Psoas muscle (tissue), 8 donors: ENCODE results near the gene RHOT2. TPM values are rescaled to one million over a fixed set of nuclear protein-coding genes. Genes with fewer than 3 reads are reported as not detected.

Experiments used
- ATAC-seq, 4 donors: fragments of 200-7000 bp; cut with Tn5 transposase; one replicate each; pipeline ENCODE4 v1.9.1; 2020; ENCODE audit warnings: moderate library complexity in 3 of 4, mild to moderate bottlenecking in 2 of 4
- DNase-seq, 2 donors: peaks; one replicate each; pipeline ENCODE4 v3.0.0-alpha.2; 2020
- H3K27ac ChIP-seq: fragments of 200-600 bp; one replicate; pipeline ENCODE4 v1.8.0; 2022
- H3K27me3 ChIP-seq, 3 donors: fragments of 200-600 bp in 1 of 3; one replicate each; pipeline versions ENCODE4 v1.6.1 to v1.8.0; 2013 to 2022; ENCODE audit warnings: low read length in 2 of 3, mild to moderate bottlenecking in 2 of 3, moderate library complexity in 1 of 3; ENCODE audit not compliant: insufficient read depth in 3 of 3
- H3K36me3 ChIP-seq, 2 donors: fragments of 200-600 bp in 1 of 2; one replicate each; pipeline versions ENCODE4 v1.6.1 to v1.8.0; 2013 to 2022; ENCODE audit warnings: low read depth in 1 of 2, mild to moderate bottlenecking in 1 of 2, moderate library complexity in 1 of 2; ENCODE audit not compliant: insufficient read depth in 1 of 2
- H3K4me1 ChIP-seq: fragments of 200-600 bp; one replicate; pipeline ENCODE4 v1.8.0; 2022
- H3K4me3 ChIP-seq: fragments of 200-600 bp; one replicate; pipeline ENCODE4 v1.8.0; 2022; ENCODE audit warnings: mild to moderate bottlenecking
- H3K9me3 ChIP-seq: fragments of 200-600 bp; one replicate; pipeline ENCODE4 v1.8.0; 2022
- WGBS, 3 donors: extraction: QIAGEN DNeasy Blood & Tissue Kit; methylation state at CpG; one replicate each; pipeline versions ENCODE4 v1.1.6 to v1.1.7; 2013; 5-methylcytosine and 5-hydroxymethylcytosine counted together
- intact Hi-C, 2 donors: fragments of 100-400 bp; cut with DNase I; formaldehyde crosslinking; loops; one replicate each; pipeline versions ENCODE4 v1.11.0 to v1.14.2; 2022
- polyA plus RNA-seq, 3 donors: library from polyadenylated mRNA; stranded (reverse); fragments of 200-250 nt; gene quantifications; one replicate each; pipeline ENCODE4 v1.2.3, GENCODE V29; 2013
- total RNA-seq, 4 donors: library from RNA; stranded (reverse); fragmentation: NEBNext Ultra II Directional in 2 of 4; extraction: Animal tissue kit (Norgen Biotek cat#: 25700) in 2 of 4; gene quantifications; one replicate each; pipeline versions ENCODE4 v1.2.1 to v1.2.4, GENCODE V29; 2021 to 2023
- TF ChIP-seq, protein P1 (sequence below): fragments of 200-600 bp; IDR thresholded peaks from one replicate; pipeline ENCODE4 v1.8.0; 2022; ENCODE audit warnings: antibody characterized with exemption
- donor health status: healthy with polysubstance abuse.
- donor health status: DM: no; HTN: no; CAD: no; lungs with moderate emphysema.
- donor health status: Bipolar disorder and iron deficiency.
- donor health status: healthy.
- donor health status: DM: yes; HTN: yes; CAD: no.
- donor health status: DM: no; HTN: no; CAD: no.
- donor health status: DM: no; HTN: no; CAD: no.
- donor health status: DM: yes; HTN: yes; CAD: no.

The RHOT2 gene
- total and polyA plus RNA-seq, 7 donors: 38.8 to 75.8 (median 52.3) TPM

DNA sequence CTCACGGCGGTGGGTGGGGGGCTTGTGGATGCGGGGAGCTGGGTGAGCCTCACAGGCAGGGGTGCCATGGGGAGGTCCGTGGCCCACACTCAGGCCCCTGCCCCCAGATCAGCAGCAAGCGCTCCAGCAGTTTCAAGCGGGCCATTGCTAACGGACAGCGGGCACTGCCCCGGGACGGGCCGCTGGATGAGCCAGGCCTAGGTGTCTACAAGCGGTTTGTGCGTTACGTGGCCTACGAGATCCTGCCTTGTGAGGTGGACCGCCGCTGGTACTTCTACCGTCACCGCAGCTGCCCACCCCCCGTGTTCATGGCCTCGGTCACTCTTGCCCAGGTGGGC lies 8.6 kb downstream of the RHOT2 start:
- intact Hi-C loops: no loop called here

DNA sequence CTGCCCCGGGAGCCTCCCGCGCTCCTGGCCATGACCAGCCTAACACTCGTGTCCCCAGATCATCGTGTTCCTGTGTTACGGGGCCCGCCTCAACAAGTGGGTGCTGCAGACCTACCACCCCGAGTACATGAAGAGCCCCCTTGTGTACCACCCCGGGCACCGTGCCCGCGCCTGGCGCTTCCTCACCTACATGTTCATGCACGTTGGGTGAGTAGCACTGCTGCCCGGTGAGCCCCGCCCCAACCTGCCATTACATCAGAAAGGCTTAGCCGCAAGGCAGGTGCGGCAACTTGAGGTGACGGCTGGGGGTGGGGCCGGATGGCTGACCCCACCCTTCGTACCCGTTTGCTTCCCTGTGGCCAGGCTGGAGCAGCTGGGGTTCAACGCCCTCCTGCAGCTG lies 9.0 kb downstream of the RHOT2 start:
- 64 to 69% (median 67%) methylated on average over 23 of the region's 23 CpGs for WGBS, 3 donors
- no peak for ATAC-seq
- TF ChIP-seq, protein P1, sequence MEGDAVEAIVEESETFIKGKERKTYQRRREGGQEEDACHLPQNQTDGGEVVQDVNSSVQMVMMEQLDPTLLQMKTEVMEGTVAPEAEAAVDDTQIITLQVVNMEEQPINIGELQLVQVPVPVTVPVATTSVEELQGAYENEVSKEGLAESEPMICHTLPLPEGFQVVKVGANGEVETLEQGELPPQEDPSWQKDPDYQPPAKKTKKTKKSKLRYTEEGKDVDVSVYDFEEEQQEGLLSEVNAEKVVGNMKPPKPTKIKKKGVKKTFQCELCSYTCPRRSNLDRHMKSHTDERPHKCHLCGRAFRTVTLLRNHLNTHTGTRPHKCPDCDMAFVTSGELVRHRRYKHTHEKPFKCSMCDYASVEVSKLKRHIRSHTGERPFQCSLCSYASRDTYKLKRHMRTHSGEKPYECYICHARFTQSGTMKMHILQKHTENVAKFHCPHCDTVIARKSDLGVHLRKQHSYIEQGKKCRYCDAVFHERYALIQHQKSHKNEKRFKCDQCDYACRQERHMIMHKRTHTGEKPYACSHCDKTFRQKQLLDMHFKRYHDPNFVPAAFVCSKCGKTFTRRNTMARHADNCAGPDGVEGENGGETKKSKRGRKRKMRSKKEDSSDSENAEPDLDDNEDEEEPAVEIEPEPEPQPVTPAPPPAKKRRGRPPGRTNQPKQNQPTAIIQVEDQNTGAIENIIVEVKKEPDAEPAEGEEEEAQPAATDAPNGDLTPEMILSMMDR: no peak
- no peak for DNase-seq
- no peak overlapping the region for H3K4me3 ChIP-seq
- no peak overlapping the region for H3K27ac ChIP-seq
- no peaks in the 10 kb centered on the region for H3K9me3 ChIP-seq
- H3K4me1 ChIP-seq: peaks cover 18% of the 10 kb centered on the region
- intact Hi-C loops: no loop called here
- peaks cover 4 to 23% of the 10 kb centered on the region in 2 donors for H3K36me3 ChIP-seq
- no peaks in the 10 kb centered on the region for H3K27me3 ChIP-seq

More for the DNA sequence above, 8.6 kb downstream of the RHOT2 start:
- H3K4me3 ChIP-seq: no peak overlapping the region
- peaks cover 4 to 23% of the 10 kb centered on the region in 2 donors for H3K36me3 ChIP-seq
- H3K9me3 ChIP-seq: no peaks in the 10 kb centered on the region
- DNase-seq (no peak), ATAC-seq (no peak)
- 84 to 88% (median 87%) methylated on average over 21 of the region's 21 CpGs for WGBS, 3 donors
- H3K27ac ChIP-seq: no peak overlapping the region
- TF ChIP-seq, protein P1: no peak
- peaks cover 14% of the 10 kb centered on the region for H3K4me1 ChIP-seq
- H3K27me3 ChIP-seq: no peaks in the 10 kb centered on the region

DNA sequence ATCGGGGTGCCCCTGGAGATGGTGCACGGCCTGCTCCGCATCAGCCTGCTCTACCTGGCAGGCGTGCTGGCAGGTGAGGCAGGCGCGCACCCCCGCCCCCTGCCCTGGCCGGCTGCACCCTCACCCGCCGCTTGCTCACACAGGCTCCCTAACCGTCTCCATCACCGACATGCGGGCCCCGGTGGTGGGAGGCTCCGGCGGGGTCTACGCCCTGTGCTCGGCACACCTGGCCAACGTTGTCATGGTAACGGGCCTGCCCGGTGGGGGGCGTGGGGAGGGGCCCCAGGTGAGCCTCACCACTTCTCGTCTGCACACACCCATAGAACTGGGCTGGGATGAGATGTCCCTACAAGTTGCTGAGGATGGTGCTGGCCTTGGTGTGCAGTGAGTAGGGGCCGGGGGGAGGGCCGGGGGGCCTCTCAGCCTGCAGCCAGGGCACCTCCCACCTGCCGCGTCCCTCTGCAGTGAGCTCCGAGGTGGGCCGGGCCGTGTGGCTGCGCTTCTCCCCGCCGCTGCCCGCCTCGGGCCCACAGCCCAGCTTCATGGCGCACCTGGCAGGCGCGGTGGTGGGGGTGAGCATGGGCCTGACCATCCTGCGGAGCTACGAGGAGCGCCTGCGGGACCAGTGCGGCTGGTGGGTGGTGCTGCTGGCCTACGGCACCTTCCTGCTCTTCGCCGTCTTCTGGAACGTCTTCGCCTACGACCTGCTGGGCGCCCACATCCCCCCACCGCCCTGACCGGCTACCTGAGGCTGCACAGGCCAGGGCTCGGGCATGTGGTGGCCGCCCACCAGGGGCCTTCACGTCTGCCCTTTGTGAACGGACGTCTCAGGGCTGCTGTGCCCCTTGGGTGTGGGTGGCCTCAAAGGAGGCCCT lies 9.6 kb downstream of the RHOT2 start:
- TF ChIP-seq, protein P1: no peak
- H3K36me3 ChIP-seq: peaks cover 9 to 23% of the 10 kb centered on the region in 2 donors
- ATAC-seq: no peak
- peaks cover 24% of the 10 kb centered on the region for H3K4me1 ChIP-seq
- no peak for DNase-seq
- 50 to 56% (median 54%) methylated on average over 38 to 57 of the region's 57 CpGs for WGBS, 3 donors
- no peaks in the 10 kb centered on the region for H3K9me3 ChIP-seq
- H3K27ac ChIP-seq: no peak overlapping the region
- no peaks in the 10 kb centered on the region for H3K27me3 ChIP-seq
- intact Hi-C loops: no loop called here
- no peak overlapping the region for H3K4me3 ChIP-seq

DNA sequence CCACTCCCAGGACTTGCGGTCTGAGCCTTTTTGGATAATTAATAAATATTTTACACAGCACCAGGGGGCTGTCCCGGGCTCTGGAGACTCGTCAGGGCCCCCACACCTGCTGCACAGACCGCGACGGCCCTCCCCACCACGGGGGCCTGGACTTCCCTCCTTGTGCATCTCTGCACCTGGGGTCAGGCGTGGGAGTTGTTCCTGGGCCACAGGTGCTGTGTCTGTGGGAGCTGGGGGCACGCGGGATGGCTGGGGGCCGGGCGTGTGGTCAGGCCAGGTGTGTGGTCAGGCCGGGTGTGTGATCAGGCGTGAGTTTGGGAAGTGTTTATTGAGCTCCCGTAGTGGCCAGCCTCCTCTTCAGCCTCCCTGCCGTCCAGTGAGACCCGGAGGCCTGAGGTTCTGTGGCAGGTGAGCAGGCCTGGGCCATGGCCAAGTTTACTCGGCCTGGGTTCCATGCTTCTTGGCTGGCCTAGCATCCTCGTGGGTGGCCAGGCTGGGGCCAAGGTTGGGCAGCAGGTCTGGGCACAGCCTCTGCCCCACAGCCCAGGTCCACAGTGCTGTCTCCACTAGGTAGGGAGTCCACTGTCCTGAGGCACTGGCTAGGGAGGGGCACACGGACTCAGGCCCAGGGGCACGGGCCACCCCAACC lies 10.4 kb downstream of the RHOT2 start:
- DNase-seq (no peak), ATAC-seq (no peak)
- peaks cover 32% of the 10 kb centered on the region for H3K4me1 ChIP-seq
- TF ChIP-seq, protein P1: no peak
- WGBS, 3 donors: 61 to 72% (median 63%) methylated on average over 21 of the region's 21 CpGs
- H3K27me3 ChIP-seq: no peaks in the 10 kb centered on the region
- H3K27ac ChIP-seq: no peak overlapping the region
- H3K4me3 ChIP-seq: no peak overlapping the region
- H3K36me3 ChIP-seq: peaks cover 5 to 23% of the 10 kb centered on the region in 2 donors
- intact Hi-C loops: no loop called here
- H3K9me3 ChIP-seq: no peaks in the 10 kb centered on the region
